Caco-2 (cell line): Measurements from ENCODE around the gene ADAM17. TPM values are rescaled to one million over a fixed set of nuclear protein-coding genes. Genes with fewer than 3 reads are reported as not detected.

ENCODE experiments used
- BruUV-seq: library from RNA; stranded (reverse); fragments of 400-500 nt; replicated peaks from 2 replicates; lab custom pipeline; 2021; lab: Mats Ljungman, UMichigan
- CTCF ChIA-PET: fragments of 300-600 bp; sonication (Branson Sonifier 250); formaldehyde crosslinking; loops from one replicate; lab custom pipeline; 2022; ENCODE audit warnings: antibody characterized with exemption; lab: Charles Lee
- POLR2A ChIA-PET: fragments of 300-600 bp; sonication (Branson Sonifier 250); formaldehyde crosslinking; loops from one replicate; lab custom pipeline; 2022; ENCODE audit warnings: antibody characterized with exemption; lab: Charles Lee
- DNase-seq, 2 experiments: peaks; one replicate each; pipeline versions ENCODE4 v3.0.0 to v3.0.0-alpha.2; 2020 to 2022
- H3K27me3 ChIP-seq: replicated peaks from 2 replicates; pipeline ENCODE4 v1.6.0; 2011; ENCODE audit warnings: low read length; ENCODE audit not compliant: control insufficient read depth, insufficient read depth
- H3K36me3 ChIP-seq: 2 replicates; pipeline ENCODE4 v1.5.1; 2011; ENCODE audit warnings: low read length; ENCODE audit not compliant: control insufficient read depth, insufficient read depth
- H3K4me1 ChIP-seq: fragments of 250-450 bp; sonication (Bioruptor Pico); 2 replicates; pipeline ENCODE4 v1.5.1; 2020; ENCODE audit warnings: mild to moderate bottlenecking
- H3K4me3 ChIP-seq: 2 replicates; pipeline ENCODE4 v1.5.1; 2011; ENCODE audit warnings: low read depth, mild to moderate bottlenecking, control low read depth, low read length
- H3K9me3 ChIP-seq: fragments of 250-450 bp; sonication (Bioruptor Pico); 2 replicates; pipeline ENCODE4 v1.5.1; 2020; ENCODE audit warnings: mild to moderate bottlenecking, moderate library complexity
- H3K27ac Mint-ChIP-seq: one replicate; pipeline ENCODE4 v1.8.0; 2022; ENCODE audit warnings: mixed read lengths; ENCODE audit not compliant: unreplicated experiment
- H3K27me3 Mint-ChIP-seq: one replicate; pipeline ENCODE4 v1.8.0; 2022; ENCODE audit warnings: mixed read lengths; ENCODE audit not compliant: insufficient read depth, unreplicated experiment
- H3K36me3 Mint-ChIP-seq: one replicate; pipeline ENCODE4 v1.8.0; 2022; ENCODE audit warnings: mild to moderate bottlenecking, mixed read lengths; ENCODE audit not compliant: insufficient read depth, unreplicated experiment
- H3K4me1 Mint-ChIP-seq: one replicate; pipeline ENCODE4 v1.8.0; 2022; ENCODE audit warnings: low read depth, mixed read lengths; ENCODE audit not compliant: unreplicated experiment
- H3K4me3 Mint-ChIP-seq: one replicate; pipeline ENCODE4 v1.8.0; 2022; ENCODE audit warnings: mild to moderate bottlenecking, moderate library complexity, mixed read lengths; ENCODE audit not compliant: unreplicated experiment
- H3K9me3 Mint-ChIP-seq: one replicate; pipeline ENCODE4 v1.8.0; 2022; ENCODE audit warnings: mixed read lengths; ENCODE audit not compliant: unreplicated experiment
- CTCF ChIP-seq, 2 experiments: fragments of 200-600 bp in 1 of 2; IDR thresholded peaks; 1 replicate in 1 of 2; 2 replicates in 1 of 2; pipeline versions ENCODE4 v1.5.1 to v1.8.0; 2011 to 2022; ENCODE audit warnings: antibody characterized with exemption in 1 of 2, control low read depth in 1 of 2, inconsistent platforms in 1 of 2, low read depth in 1 of 2, low read length in 1 of 2, mild to moderate bottlenecking in 1 of 2, moderate library complexity in 1 of 2; ENCODE audit not compliant: insufficient read depth in 1 of 2, severe bottlenecking in 1 of 2, unreplicated experiment in 1 of 2
- intact Hi-C: fragments of 100-400 bp; cut with micrococcal nuclease; formaldehyde crosslinking; loops from one replicate; pipeline ENCODE4 v1.10.0; 2022; ENCODE audit not compliant: unreplicated experiment
- total RNA-seq: library from RNA; stranded (reverse); gene quantifications from 2 replicates; pipeline ENCODE4 v1.2.3, GENCODE V29; 2022

ADAM17 gene
- total RNA-seq, 1 experiment from 2014 or later = 40.5 TPM

- Mint-ChIP-seq H3K4me3 (no peak overlapping the region), H3K9me3 (no peaks in the 10 kb centered on the region), H3K27ac (no peak overlapping the region), H3K27me3 (no peaks in the 10 kb centered on the region), H3K4me1 (no peaks in the 10 kb centered on the region), H3K36me3 (peaks cover 78% of the 10 kb centered on the region)
- Histone ChIP-seq H3K4me1 (no peaks in the 10 kb centered on the region), H3K9me3 (no peaks in the 10 kb centered on the region), H3K4me3 (no peak overlapping the region), H3K36me3 (no peaks in the 10 kb centered on the region; the same call in 1 of the 2 replicates), H3K27me3 (no peaks in the 10 kb centered on the region)
- TF ChIP-seq CTCF (IDR thresholded peaks at IDR 0.05; ENCODE audit: insufficient read depth in 1 of 2, low read depth in 1 of 2, low read length in 1 of 2, severe bottlenecking in 1 of 2, unreplicated experiment in 1 of 2) = no peak
- ChIA-PET POLR2A (no interaction called here), CTCF (no interaction called here)
- intact Hi-C loops = no loop called here
- BruUV-seq = no TSS peak
- no peak for DNase-seq
These were observed 27.0 kb upstream of the ADAM17 start for GRCh38 chr2:9582624-9583023.

GRCh38 chr2:9578467-9579235, 23.0 kb upstream of the ADAM17 start:
- POLR2A ChIA-PET = no interaction called here

GRCh38 chr2:9574331-9574730, 18.7 kb upstream of the ADAM17 start:
- H3K4me1 ChIP-seq = no peaks in the 10 kb centered on the region
- H3K27me3 Mint-ChIP-seq = no peaks in the 10 kb centered on the region
- ChIA-PET POLR2A (interaction anchor here (0.5 to 1.3 kb wide), 4 partner anchors 19 to 127 kb away, joined by 3 read pairs; partner anchors contain the start of genes ADAM17 and YWHAQ), CTCF (no interaction called here)
- H3K36me3 Mint-ChIP-seq = peaks cover 19% of the 10 kb centered on the region
- no peak overlapping the region for H3K4me3 Mint-ChIP-seq
- H3K9me3 Mint-ChIP-seq = no peaks in the 10 kb centered on the region
- no peaks in the 10 kb centered on the region for H3K9me3 ChIP-seq
- intact Hi-C loops = no loop called here
- no peaks in the 10 kb centered on the region for H3K36me3 ChIP-seq
- no peak overlapping the region for H3K27ac Mint-ChIP-seq
- BruUV-seq = no TSS peak
- no peaks in the 10 kb centered on the region for H3K4me1 Mint-ChIP-seq
- TF ChIP-seq CTCF (IDR thresholded peaks at IDR 0.05; ENCODE audit: insufficient read depth in 1 of 2, low read depth in 1 of 2, low read length in 1 of 2, severe bottlenecking in 1 of 2, unreplicated experiment in 1 of 2) = no peak
- no peak for DNase-seq
- H3K4me3 ChIP-seq = no peak overlapping the region
- no peaks in the 10 kb centered on the region for H3K27me3 ChIP-seq

More at GRCh38 chr2:9578467-9579235, 23.0 kb upstream of the ADAM17 start:
- DNase-seq = no peak
- Histone ChIP-seq H3K36me3 (no peaks in the 10 kb centered on the region), H3K27me3 (no peaks in the 10 kb centered on the region), H3K9me3 (no peaks in the 10 kb centered on the region), H3K4me3 (no peak overlapping the region), H3K4me1 (no peaks in the 10 kb centered on the region)
- Mint-ChIP-seq H3K4me3 (no peak overlapping the region), H3K9me3 (no peaks in the 10 kb centered on the region), H3K4me1 (no peaks in the 10 kb centered on the region), H3K36me3 (peaks cover 57% of the 10 kb centered on the region), H3K27ac (no peak overlapping the region), H3K27me3 (no peaks in the 10 kb centered on the region)
- TF ChIP-seq CTCF (IDR thresholded peaks at IDR 0.05; ENCODE audit: insufficient read depth in 1 of 2, low read depth in 1 of 2, low read length in 1 of 2, severe bottlenecking in 1 of 2, unreplicated experiment in 1 of 2) = no peak
- intact Hi-C loops = no loop called here
- CTCF ChIA-PET = interaction anchor here (0.7 kb wide), 1 partner anchor 14 kb away, joined by 3 read pairs; no protein-coding TSS in a partner anchor
- BruUV-seq = no TSS peak
